ENCODE data around the gene IMPA2. TPM values are rescaled to one million over a fixed set of nuclear protein-coding genes. Genes with fewer than 3 reads are reported as not detected.

IMPA2 gene
- total RNA-seq, 1 experiment from 2014 or later, result 113 TPM

GRCh38 chr18:12012697-12013096, 31.4 kb downstream of the IMPA2 start (continued):
- TF ChIP-seq, protein P1, sequence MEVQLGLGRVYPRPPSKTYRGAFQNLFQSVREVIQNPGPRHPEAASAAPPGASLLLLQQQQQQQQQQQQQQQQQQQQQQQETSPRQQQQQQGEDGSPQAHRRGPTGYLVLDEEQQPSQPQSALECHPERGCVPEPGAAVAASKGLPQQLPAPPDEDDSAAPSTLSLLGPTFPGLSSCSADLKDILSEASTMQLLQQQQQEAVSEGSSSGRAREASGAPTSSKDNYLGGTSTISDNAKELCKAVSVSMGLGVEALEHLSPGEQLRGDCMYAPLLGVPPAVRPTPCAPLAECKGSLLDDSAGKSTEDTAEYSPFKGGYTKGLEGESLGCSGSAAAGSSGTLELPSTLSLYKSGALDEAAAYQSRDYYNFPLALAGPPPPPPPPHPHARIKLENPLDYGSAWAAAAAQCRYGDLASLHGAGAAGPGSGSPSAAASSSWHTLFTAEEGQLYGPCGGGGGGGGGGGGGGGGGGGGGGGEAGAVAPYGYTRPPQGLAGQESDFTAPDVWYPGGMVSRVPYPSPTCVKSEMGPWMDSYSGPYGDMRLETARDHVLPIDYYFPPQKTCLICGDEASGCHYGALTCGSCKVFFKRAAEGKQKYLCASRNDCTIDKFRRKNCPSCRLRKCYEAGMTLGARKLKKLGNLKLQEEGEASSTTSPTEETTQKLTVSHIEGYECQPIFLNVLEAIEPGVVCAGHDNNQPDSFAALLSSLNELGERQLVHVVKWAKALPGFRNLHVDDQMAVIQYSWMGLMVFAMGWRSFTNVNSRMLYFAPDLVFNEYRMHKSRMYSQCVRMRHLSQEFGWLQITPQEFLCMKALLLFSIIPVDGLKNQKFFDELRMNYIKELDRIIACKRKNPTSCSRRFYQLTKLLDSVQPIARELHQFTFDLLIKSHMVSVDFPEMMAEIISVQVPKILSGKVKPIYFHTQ (CRISPR knock-in tag; IDR thresholded peaks at IDR 0.05), result no peak
- TF ChIP-seq ETV6 (CRISPR knock-in tag; IDR thresholded peaks at IDR 0.05) (no peak), ZNF396 (CRISPR knock-in tag; IDR thresholded peaks at IDR 0.05; ENCODE audit: borderline replicate concordance) (no peak)

GRCh38 chr18:12013186-12013916, 32.0 kb downstream of the IMPA2 start:
- Mint-ChIP-seq H3K4me1 (no peaks in the 10 kb centered on the region), H3K4me3 (no peak overlapping the region), H3K36me3 (peaks cover 72% of the 10 kb centered on the region), H3K27ac (peak overlapping the region; percentile 48; the same call in 1 of the 2 replicates), H3K27me3 (ENCODE audit: low read depth) (no peaks in the 10 kb centered on the region), H3K9me3 (no peaks in the 10 kb centered on the region)
- ATAC-seq (no peak), DNase-seq (ENCODE audit: low spot score) (no peak)
- no peak for TF ChIP-seq JAZF1 (CRISPR knock-in tag; IDR thresholded peaks at IDR 0.05)
- TF ChIP-seq GTF2I (CRISPR knock-in tag; conservative IDR thresholded peaks at IDR 0.05), result no peak
- no peak for TF ChIP-seq NR2C2 (CRISPR knock-in tag; IDR thresholded peaks at IDR 0.05)
- TF ChIP-seq ZNF671 (CRISPR knock-in tag; IDR thresholded peaks at IDR 0.05), result no peak
- TF ChIP-seq MXD4 (CRISPR knock-in tag; IDR thresholded peaks at IDR 0.05; ENCODE audit: borderline replicate concordance), result no peak
- no peak for TF ChIP-seq ETV6 (CRISPR knock-in tag; IDR thresholded peaks at IDR 0.05)
- no peak for TF ChIP-seq TCF7 (CRISPR knock-in tag; IDR thresholded peaks at IDR 0.05; ENCODE audit: low read depth)
- TF ChIP-seq ELF4 (CRISPR knock-in tag; IDR thresholded peaks at IDR 0.05; ENCODE audit: low read depth), result no peak
- TF ChIP-seq, protein P2, sequence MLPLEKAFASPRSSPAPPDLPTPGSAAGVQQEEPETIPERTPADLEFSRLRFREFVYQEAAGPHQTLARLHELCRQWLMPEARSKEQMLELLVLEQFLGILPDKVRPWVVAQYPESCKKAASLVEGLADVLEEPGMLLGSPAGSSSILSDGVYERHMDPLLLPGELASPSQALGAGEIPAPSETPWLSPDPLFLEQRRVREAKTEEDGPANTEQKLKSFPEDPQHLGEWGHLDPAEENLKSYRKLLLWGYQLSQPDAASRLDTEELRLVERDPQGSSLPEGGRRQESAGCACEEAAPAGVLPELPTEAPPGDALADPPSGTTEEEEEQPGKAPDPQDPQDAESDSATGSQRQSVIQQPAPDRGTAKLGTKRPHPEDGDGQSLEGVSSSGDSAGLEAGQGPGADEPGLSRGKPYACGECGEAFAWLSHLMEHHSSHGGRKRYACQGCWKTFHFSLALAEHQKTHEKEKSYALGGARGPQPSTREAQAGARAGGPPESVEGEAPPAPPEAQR (CRISPR knock-in tag; IDR thresholded peaks at IDR 0.05), result no peak
- TF ChIP-seq JUN (CRISPR knock-in tag; IDR thresholded peaks at IDR 0.05), result no peak
- no peak for TF ChIP-seq RELA (CRISPR knock-in tag; IDR thresholded peaks at IDR 0.05; ENCODE audit: borderline replicate concordance)
- TF ChIP-seq SMAD4 (CRISPR knock-in tag; IDR thresholded peaks at IDR 0.05), result no peak
- TF ChIP-seq SOX15 (CRISPR knock-in tag; IDR thresholded peaks at IDR 0.05), result no peak
- ChIA-PET CTCF (interaction anchor here (1.3 to 1.6 kb wide), 2 partner anchors 18 to 26 kb away, joined by 5 to 6 read pairs; no protein-coding TSS in a partner anchor), POLR2A (interaction anchor here (1.1 kb wide), 1 partner anchor 32 kb away, joined by 5 read pairs; the partner anchor contains the start of gene IMPA2)

DNA sequence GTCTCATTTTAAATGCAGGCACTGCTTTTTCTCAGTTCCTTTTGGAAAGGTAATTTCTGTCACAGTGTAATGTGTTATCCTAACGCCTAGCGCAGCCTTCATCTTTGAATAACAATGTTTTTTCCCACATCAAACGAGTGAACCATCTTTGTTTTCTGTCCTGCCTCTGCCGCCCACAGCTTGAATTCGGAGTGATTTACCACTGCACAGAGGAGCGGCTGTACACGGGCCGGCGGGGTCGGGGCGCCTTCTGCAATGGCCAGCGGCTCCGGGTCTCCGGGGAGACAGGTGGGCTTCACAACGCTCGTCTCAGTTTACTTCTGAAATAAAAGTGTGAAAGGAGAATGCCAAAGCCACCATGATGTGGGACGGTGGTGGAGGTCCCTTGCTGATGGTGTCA, 32.8 kb downstream of the IMPA2 start:
- POLR2A ChIA-PET, result no interaction called here
- ATAC-seq (no peak), DNase-seq (ENCODE audit: low spot score) (no peak)
- H3K4me1 Mint-ChIP-seq, result no peaks in the 10 kb centered on the region
- H3K36me3 Mint-ChIP-seq, result peaks cover 70% of the 10 kb centered on the region
- no peaks in the 10 kb centered on the region for H3K27me3 Mint-ChIP-seq (ENCODE audit: low read depth)
- no peaks in the 10 kb centered on the region for H3K9me3 Mint-ChIP-seq
- CTCF ChIA-PET, result interaction anchor here (1.3 kb wide), 1 partner anchor 25 kb away, joined by 5 read pairs; no protein-coding TSS in a partner anchor
- H3K4me3 Mint-ChIP-seq, result no peak overlapping the region
- H3K27ac Mint-ChIP-seq, result no peak overlapping the region
- TF ChIP-seq, protein P2 (CRISPR knock-in tag; IDR thresholded peaks at IDR 0.05), result no peak
- no peak for TF ChIP-seq ATF6 (CRISPR knock-in tag; IDR thresholded peaks at IDR 0.05)
- TF ChIP-seq, protein P3, sequence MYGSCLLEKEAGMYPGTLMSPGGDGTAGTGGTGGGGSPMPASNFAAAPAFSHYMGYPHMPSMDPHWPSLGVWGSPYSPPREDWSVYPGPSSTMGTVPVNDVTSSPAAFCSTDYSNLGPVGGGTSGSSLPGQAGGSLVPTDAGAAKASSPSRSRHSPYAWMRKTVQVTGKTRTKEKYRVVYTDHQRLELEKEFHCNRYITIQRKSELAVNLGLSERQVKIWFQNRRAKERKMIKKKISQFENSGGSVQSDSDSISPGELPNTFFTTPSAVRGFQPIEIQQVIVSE (CRISPR knock-in tag; IDR thresholded peaks at IDR 0.05; ENCODE audit: borderline replicate concordance), result no peak
- TF ChIP-seq, protein P4, sequence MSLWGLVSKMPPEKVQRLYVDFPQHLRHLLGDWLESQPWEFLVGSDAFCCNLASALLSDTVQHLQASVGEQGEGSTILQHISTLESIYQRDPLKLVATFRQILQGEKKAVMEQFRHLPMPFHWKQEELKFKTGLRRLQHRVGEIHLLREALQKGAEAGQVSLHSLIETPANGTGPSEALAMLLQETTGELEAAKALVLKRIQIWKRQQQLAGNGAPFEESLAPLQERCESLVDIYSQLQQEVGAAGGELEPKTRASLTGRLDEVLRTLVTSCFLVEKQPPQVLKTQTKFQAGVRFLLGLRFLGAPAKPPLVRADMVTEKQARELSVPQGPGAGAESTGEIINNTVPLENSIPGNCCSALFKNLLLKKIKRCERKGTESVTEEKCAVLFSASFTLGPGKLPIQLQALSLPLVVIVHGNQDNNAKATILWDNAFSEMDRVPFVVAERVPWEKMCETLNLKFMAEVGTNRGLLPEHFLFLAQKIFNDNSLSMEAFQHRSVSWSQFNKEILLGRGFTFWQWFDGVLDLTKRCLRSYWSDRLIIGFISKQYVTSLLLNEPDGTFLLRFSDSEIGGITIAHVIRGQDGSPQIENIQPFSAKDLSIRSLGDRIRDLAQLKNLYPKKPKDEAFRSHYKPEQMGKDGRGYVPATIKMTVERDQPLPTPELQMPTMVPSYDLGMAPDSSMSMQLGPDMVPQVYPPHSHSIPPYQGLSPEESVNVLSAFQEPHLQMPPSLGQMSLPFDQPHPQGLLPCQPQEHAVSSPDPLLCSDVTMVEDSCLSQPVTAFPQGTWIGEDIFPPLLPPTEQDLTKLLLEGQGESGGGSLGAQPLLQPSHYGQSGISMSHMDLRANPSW (CRISPR knock-in tag; conservative IDR thresholded peaks at IDR 0.05; ENCODE audit: low read depth), result no peak
- no peak for TF ChIP-seq CBFB (CRISPR knock-in tag; IDR thresholded peaks at IDR 0.05; ENCODE audit: low read depth)
- TF ChIP-seq ZNF138 (CRISPR knock-in tag; conservative IDR thresholded peaks at IDR 0.05), result no peak
- TF ChIP-seq RORB (CRISPR knock-in tag; IDR thresholded peaks at IDR 0.05), result no peak
- no peak for TF ChIP-seq TP53 (CRISPR knock-in tag; IDR thresholded peaks at IDR 0.05)
- no peak for TF ChIP-seq IRF2 (CRISPR knock-in tag; IDR thresholded peaks at IDR 0.05; ENCODE audit: borderline replicate concordance, low read depth)

Measured in WTC11 (cell line).